ENCODE results near the gene ZNF358. TPM values are rescaled to one million over a fixed set of nuclear protein-coding genes. Genes with fewer than 3 reads are reported as not detected.
A peak's percentile ranks its signal among the peaks of the same experiment; 100 is the strongest.

The ZNF358 gene
- total and polyA plus RNA-seq, 2 of the 13 experiments (the other 11 are each of a cell fraction or from before 2014, with no cell fraction given): 9.1 to 37.0 TPM

DNA sequence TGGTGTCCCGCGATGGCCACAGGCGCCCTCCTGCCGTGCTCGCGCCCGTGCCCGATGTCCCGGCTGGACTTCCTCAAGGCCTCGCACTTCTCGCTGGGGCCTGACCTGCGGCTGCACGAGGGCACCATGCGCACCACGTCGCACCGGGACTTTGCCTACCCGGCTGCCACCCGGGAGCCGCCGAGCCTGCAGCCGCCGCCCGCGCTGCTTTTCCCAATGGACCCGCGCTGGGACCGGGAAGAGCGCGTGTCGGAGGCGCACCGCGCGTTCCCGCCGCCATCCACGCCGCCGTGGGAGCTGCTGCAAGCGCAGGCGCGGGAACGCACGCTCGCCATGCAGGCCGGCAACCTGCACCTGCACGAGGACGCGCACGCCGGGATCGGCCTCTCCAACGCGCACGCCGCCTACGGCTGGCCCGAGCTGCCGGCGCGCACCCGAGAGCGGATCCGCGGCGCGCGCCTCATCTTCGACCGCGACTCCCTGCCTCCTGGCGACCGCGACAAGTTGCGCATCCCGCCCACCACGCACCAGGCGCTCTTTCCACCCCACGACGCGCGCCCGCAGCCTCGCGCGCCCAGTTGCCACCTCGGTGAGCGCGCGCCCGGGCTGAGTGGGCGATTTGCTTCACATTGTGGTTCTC is 15.0 kb upstream of the ZNF358 start (continued):
- TF ChIP-seq, protein P1, sequence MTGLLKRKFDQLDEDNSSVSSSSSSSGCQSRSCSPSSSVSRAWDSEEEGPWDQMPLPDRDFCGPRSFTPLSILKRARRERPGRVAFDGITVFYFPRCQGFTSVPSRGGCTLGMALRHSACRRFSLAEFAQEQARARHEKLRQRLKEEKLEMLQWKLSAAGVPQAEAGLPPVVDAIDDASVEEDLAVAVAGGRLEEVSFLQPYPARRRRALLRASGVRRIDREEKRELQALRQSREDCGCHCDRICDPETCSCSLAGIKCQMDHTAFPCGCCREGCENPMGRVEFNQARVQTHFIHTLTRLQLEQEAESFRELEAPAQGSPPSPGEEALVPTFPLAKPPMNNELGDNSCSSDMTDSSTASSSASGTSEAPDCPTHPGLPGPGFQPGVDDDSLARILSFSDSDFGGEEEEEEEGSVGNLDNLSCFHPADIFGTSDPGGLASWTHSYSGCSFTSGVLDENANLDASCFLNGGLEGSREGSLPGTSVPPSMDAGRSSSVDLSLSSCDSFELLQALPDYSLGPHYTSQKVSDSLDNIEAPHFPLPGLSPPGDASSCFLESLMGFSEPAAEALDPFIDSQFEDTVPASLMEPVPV (CRISPR knock-in tag; IDR thresholded peaks at IDR 0.05): no peak; the same call in 1 of the 2 replicates
- TF ChIP-seq EP300 (IDR thresholded peaks at IDR 0.05; ENCODE audit: low read depth in 2 of 2, low read length in 2 of 2) (no peak), EP300 (CRISPR knock-in tag; IDR thresholded peaks at IDR 0.05; ENCODE audit: borderline replicate concordance) (no peak), PRMT3 (CRISPR knock-in tag; IDR thresholded peaks at IDR 0.05; ENCODE audit: borderline replicate concordance, low read depth) (no peak), U2AF2 (IDR thresholded peaks at IDR 0.05; ENCODE audit: low read depth, low read length) (no peak), MAF1 (CRISPR knock-in tag; IDR thresholded peaks at IDR 0.05; ENCODE audit: borderline replicate concordance) (no peak), DPF2 (CRISPR knock-in tag; IDR thresholded peaks at IDR 0.05; ENCODE audit: borderline replicate concordance, low read depth) (no peak), ZNF446 (CRISPR knock-in tag; IDR thresholded peaks at IDR 0.05) (peak; percentile 92), HHEX (CRISPR knock-in tag; IDR thresholded peaks at IDR 0.05) (no peak), HNRNPK (IDR thresholded peaks at IDR 0.05; ENCODE audit: low read depth, low read length, poor library complexity, severe bottlenecking) (no peak), MYC (CRISPR knock-in tag; IDR thresholded peaks at IDR 0.05; ENCODE audit: borderline replicate concordance) (peak; percentile 77), NCOR1 (IDR thresholded peaks at IDR 0.05; ENCODE audit: borderline replicate concordance, low read length) (no peak), KLF12 (CRISPR knock-in tag; IDR thresholded peaks at IDR 0.05; ENCODE audit: borderline replicate concordance) (no peak), BORCS8-MEF2B (CRISPR knock-in tag; IDR thresholded peaks at IDR 0.05) (peak; percentile 88), ZNF329 (CRISPR knock-in tag; IDR thresholded peaks at IDR 0.05; ENCODE audit: low read depth) (peak; percentile 81; the same call in 1 of the 2 replicates), ZFP41 (CRISPR knock-in tag; IDR thresholded peaks at IDR 0.05; ENCODE audit: borderline replicate concordance) (peak; percentile 92; the same call in 1 of the 2 replicates), ZNF30 (CRISPR knock-in tag; IDR thresholded peaks at IDR 0.05) (peak; percentile 60; the same call in 1 of the 2 replicates), ZNF256 (CRISPR knock-in tag; conservative IDR thresholded peaks at IDR 0.05) (0 out of 2 replicates have a peak, but pooled peaks have one; percentile 23), SIN3B (IDR thresholded peaks at IDR 0.05; ENCODE audit: low read length) (no peak), KAT7 (CRISPR knock-in tag; IDR thresholded peaks at IDR 0.05; ENCODE audit: borderline replicate concordance) (no peak), DR1 (CRISPR knock-in tag; IDR thresholded peaks at IDR 0.05) (no peak)
- TF ChIP-seq, protein P2, sequence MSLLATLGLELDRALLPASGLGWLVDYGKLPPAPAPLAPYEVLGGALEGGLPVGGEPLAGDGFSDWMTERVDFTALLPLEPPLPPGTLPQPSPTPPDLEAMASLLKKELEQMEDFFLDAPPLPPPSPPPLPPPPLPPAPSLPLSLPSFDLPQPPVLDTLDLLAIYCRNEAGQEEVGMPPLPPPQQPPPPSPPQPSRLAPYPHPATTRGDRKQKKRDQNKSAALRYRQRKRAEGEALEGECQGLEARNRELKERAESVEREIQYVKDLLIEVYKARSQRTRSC (CRISPR knock-in tag; IDR thresholded peaks at IDR 0.05; ENCODE audit: low read depth): no peak
- TF ChIP-seq, protein P3, sequence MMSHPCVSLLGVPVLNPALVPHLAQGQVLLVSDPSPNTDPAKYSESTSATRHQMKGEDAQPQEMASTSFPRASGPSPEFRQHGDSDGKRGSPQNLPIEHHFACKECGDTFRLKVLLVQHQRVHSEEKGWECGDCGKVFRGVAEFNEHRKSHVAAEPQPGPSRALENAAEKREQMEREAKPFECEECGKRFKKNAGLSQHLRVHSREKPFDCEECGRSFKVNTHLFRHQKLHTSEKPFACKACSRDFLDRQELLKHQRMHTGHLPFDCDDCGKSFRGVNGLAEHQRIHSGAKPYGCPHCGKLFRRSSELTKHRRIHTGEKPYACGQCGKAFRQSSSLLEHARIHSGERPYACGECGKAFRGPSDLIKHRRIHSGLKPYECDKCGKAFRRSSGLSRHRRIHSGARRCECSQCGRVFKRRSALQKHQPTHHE (CRISPR knock-in tag; IDR thresholded peaks at IDR 0.05; ENCODE audit: borderline replicate concordance): no peak; the same call in 1 of the 2 replicates
- TF ChIP-seq, protein P4, sequence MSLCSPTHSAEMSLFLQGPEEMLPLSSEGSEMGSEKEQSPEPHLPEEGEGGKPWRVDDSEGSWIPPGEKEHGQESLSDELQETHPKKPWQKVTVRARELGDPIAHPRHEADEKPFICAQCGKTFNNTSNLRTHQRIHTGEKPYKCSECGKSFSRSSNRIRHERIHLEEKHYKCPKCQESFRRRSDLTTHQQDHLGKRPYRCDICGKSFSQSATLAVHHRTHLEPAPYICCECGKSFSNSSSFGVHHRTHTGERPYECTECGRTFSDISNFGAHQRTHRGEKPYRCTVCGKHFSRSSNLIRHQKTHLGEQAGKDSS (CRISPR knock-in tag; IDR thresholded peaks at IDR 0.05; ENCODE audit: borderline replicate concordance, low read depth): no peak; the same call in 1 of the 2 replicates

Data from HepG2 (cell line).